ENCODE data around the gene ABCA1.

ABCA1 gene

DNA sequence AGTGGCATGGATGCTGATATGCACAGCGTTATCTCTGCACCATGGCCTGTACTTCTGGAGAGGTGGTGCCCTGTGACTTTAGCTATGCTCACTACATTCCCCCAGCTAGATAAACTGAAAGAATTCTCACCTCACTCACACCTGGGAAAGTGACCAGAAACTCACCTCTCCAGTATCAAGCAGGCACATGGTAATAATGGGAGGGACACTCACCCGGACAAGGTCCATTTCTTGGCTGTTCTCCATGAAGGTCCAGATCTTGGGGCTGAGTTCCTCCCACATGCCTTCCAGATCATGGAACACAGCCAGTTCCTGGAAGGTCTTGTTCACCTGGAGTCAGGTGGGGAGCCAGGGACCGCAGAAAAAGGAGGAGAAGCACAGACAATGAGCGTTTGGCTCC, 91.2 kb downstream of the ABCA1 start:
- no peak for DNase-seq

- DNase-seq: peak; percentile 59
These were observed 91.7 kb downstream of the ABCA1 start for GRCh38 chr9:104836235-104836634.

DNA sequence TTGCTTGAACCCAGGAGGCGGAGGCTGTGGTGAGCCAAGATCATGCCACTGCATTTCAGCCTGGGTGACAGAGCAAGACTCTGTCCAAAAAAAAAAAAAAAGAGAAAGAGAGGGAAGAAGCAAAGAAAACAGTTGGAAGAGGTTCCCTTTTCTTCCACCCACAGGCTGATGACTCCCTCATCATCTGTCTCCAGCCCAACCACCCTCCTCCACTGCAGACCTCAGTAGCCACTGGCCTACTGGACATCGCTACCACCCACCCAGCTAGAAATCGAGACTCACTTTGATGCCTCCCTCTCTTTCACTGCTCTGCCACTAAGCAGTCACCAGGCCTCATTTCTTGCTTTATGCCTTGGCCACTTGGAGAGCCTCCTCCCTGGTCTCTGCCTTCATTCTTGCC, 92.8 kb downstream of the ABCA1 start:
- no peak for DNase-seq

DNA sequence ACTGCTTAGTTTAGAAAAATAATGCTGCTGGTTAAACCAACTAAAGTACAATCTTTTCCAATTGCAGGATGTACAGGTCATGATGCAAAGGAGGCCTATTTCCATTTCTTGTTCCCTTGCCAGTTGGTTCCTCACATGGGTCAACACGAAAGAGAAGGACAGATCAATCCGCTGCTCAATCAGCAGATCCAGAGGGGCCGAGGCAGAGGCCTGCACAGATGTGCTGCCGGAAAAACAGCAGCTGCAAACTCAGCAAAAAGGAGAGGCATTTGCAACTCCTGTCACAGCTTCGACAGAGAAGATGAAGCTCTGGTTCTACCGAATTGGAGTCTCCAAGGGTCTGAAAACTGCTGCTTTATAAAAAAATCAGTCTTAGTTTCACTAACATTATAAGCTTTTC, 94.3 kb downstream of the ABCA1 start:
- DNase-seq: no peak

GRCh38 chr9:104831681-104832080, 96.3 kb downstream of the ABCA1 start:
- DNase-seq: no peak

DNA sequence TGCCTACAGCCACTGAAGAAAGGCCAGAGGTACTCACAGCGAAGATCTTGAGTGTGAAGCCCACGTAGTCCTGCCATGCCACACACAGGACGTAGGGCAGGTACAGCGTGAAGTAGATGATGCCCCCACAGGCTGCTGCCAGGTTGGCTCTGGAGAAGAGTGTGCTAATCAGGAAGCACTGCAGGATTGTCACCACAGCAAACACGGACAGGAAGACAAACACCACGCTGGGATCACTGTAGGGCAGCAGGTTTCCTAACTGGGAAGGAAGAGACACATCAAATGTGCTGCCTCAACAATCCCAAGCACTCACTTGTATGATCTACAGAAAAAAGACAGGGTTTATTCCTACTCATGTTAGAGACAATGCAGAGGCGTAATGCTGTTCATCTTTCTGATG, 101.0 kb downstream of the ABCA1 start:
- peak; percentile 19 for DNase-seq

DNA sequence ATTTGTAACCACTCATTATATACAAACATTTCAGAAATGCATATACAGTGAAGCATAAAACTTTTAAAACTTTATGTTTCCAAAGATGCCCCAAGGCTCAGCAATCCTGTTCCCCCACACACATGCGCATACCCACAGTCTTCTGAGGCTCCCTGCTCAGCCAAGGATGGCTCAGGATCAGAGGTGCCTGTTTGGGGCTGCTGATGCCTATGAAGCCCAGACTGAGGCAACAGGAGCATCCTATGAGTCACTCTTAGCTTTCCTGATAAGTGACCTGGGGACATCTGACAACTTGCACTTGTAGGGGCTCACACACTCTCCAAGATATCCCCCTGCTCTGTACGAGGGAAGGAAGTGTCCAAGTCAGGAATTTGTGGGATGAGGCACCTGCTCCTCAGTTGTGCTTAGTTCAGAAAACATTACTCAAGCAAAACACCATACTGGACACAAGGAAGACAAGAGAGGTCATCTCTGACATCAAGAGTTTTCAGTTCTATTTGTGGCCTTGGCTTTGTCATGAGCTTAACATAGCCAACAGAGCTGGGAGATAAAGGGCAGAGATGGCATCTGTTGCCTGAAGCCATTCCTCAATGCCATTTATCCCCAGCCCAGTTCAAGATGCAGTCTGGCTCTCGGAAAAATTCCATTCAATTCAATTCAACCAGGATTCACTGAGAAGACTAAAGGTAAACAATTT, 101.7 kb downstream of the ABCA1 start:
- DNase-seq: no peak

GRCh38 chr9:104820336-104820735, 107.6 kb downstream of the ABCA1 start:
- DNase-seq: no peak

DNA sequence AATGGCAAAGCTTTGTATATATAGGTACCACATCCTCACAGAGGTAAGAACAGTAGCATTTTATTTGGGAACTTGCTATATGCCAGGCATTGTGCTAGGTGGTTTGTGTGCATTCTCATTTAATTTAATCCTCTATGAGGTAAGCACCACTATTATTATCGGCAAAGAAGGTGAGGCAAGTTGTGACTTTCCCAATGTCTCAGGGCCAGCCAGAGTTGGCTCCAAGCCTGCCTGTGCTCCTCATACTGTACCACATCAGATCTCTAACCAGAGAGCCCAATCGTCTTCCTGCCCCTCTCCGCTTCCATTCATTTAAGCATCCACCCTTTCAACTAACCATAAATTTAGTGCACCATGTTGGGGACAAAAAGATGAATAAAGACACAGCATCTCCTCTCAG, 108.9 kb downstream of the ABCA1 start:
- DNase-seq: no peak

DNA sequence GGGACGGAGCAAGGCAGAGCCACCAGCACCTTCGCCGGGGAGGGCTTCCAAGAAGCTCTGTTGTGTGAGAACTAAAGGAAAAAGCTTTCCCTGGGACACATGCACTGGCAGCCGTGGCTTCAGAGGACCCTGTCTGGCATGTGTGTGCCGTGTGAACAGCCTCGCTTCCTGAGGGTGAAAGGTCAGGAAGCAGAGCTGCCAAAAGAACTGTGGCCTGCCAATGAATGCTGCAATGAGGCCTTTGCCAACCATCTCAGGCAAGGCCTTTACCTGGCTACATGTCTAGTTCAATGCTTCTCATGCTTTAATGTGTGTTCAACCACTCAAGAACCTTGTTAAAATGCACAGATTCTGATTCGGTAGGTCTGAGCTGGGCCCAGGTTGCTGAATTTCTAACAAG, 110.5 kb downstream of the ABCA1 start:
- no peak for DNase-seq

DNA sequence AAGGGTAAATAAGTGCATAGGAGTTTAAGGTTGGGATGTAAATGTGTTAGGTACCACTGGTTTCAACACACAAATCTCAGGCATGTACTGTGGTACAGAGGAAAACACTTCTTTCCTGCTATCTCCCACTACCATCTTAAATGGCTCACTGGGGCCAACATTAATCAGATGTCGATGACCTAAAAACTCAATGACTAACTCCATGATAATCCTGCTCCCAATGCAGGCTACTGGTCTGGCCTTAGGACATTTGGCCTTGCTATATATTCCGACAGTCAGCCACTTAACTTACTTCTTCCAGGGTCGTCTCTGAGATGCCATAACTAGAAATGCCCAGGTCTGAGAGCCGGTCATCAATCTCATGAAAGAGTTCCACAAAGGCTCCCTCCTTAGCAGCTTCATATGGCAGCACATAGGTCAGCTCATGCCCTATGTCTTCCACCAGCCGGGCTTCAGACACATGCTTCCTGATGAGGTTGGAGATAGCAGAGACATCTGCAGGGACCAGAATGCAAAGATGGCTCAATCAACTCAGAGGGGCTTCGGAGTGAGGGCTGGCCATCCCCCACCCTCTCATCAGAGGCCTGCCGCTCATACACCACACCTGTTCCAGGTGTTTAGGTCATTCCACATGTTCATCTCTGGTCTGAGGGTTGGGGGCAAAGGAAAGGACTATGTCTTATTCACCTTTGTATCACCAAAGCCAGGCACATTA, 111.9 kb downstream of the ABCA1 start:
- no peak for DNase-seq

GRCh38 chr9:104810421-104811339, 117.3 kb downstream of the ABCA1 start:
- peak; percentile 83 for DNase-seq

DNA sequence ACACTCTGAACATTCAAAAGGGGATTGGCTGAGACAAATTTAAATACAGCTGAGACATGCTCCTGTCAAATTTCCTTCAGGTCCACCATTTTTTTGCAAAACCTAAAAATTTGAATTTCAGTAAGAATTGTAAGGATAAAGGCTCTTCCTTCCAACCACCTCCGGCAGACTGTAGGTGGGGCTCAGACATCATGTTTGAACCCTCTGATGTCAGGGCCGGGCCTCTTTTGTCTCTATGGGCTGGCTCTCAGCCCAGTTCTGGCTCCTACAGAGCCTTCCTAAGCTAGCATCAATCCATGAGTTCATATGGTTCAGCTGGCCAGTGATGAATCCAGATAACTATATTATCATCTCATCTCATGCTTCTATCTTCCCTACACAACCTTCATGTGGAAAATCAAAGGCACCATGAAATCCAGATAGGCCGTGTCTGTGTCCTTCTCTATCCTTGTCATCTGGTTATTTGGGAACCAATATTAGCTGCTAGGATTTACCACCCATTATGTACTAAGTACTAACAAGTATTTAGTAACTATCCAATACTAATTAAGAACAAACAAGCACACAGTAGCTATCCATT, 119.8 kb downstream of the ABCA1 start:
- peak; percentile 90 for DNase-seq

DNA sequence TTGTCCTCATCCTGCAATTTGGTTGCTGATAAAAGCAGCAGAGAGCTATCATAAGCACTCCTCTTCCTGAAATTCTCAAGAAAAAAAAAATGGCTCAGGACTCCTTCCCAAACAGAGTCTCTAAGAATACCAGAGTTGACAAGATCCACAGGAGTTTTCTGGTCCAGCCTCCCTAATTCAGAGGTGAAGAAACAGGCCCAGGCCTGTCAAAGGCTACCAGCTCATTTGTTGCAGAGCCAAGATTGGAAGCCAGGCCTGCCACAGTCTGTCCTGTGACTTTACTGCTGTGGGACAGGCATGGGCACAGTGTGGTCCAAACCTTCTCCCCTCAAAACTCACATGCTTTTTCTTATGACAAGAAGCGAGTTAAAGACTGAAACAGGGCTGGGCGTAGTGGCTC, 122.5 kb downstream of the ABCA1 start:
- no peak for DNase-seq

DNA sequence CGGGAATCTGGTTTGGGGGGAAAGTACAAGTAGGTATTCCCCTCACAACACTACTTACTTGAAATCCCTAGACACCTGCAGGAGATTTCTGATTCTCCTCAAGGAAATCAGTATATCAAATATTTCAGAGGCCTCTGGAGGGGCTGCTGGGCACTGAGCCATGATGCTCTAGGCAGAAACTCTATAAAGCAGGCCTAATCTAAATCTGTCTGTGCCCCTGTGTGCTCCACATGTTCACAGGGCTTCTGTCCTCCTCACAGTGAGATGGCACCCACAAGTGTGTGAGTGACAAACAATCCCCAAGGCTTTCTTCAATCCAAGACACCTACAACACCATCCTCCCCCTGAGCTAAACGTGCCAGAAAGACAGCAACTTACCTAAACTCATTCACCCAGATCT, 125.0 kb downstream of the ABCA1 start:
- no peak for DNase-seq

- no peak for DNase-seq
These were observed 125.8 kb downstream of the ABCA1 start for GRCh38 chr9:104802110-104802509.

GRCh38 chr9:104800068-104800785, 127.7 kb downstream of the ABCA1 start:
- no peak for DNase-seq

- no peak for DNase-seq
These were observed 129.6 kb downstream of the ABCA1 start for GRCh38 chr9:104798209-104798995.

- peak; percentile 77 for DNase-seq
These were observed 132.1 kb downstream of the ABCA1 start for GRCh38 chr9:104795857-104796256.

- no peak for DNase-seq
These were observed 132.9 kb downstream of the ABCA1 start for GRCh38 chr9:104795082-104795481.

GRCh38 chr9:104794070-104794469, 133.9 kb downstream of the ABCA1 start:
- DNase-seq: no peak

GRCh38 chr9:104788251-104788650, 139.7 kb downstream of the ABCA1 start:
- no peak for DNase-seq

Data from NCI-H69 (cell line).